ENCODE data around the gene NRARP. TPM values are rescaled to one million over a fixed set of nuclear protein-coding genes. Genes with fewer than 3 reads are reported as not detected.

The NRARP gene
- total and polyA plus RNA-seq, 2 of the 8 experiments (the other 6 are each of a cell fraction or from before 2014, with no cell fraction given), result 32.5 to 37.2 TPM

GRCh38 chr9:137299938-137300337, 2.1 kb downstream of the NRARP start:
- H4K91ac ChIP-seq (replicated peaks; ENCODE audit: insufficient read length, low read length), result no peak overlapping the region
- no peak overlapping the region for H2BK20ac ChIP-seq (ENCODE audit: low read length)
- no peak for TF ChIP-seq SP1 (IDR thresholded peaks at IDR 0.05; ENCODE audit: low read depth, low read length)
- TF ChIP-seq KDM1A (IDR thresholded peaks at IDR 0.05; ENCODE audit: borderline replicate concordance, low read length), result no peak
- no peak for TF ChIP-seq BCL11A (IDR thresholded peaks at IDR 0.05; ENCODE audit: low read depth in 2 of 2, low read length in 2 of 2)
- TF ChIP-seq RXRA (IDR thresholded peaks at IDR 0.05; ENCODE audit: insufficient read depth, low read depth, low read length), result no peak
- TF ChIP-seq CREB1 (IDR thresholded peaks at IDR 0.05), result peak; percentile 68
- TF ChIP-seq TCF12 (IDR thresholded peaks at IDR 0.05; ENCODE audit: low read depth, low read length), result no peak
- TF ChIP-seq RFX5 (IDR thresholded peaks at IDR 0.05; ENCODE audit: borderline replicate concordance, low read depth, low read length), result no peak
- no peak for TF ChIP-seq USF2 (IDR thresholded peaks at IDR 0.05; ENCODE audit: low read length)
- 0 out of 2 replicates have a peak, but pooled peaks have one; percentile 24 for TF ChIP-seq TAF1 (IDR thresholded peaks at IDR 0.05; ENCODE audit: low read depth, low read length)
- H3K4ac ChIP-seq (replicated peaks; ENCODE audit: insufficient read length, low read depth, low read length), result no peak overlapping the region
- peaks cover 3 to 48% (median 41%) of the 10 kb centered on the region in 4 experiments for H3K4me1 ChIP-seq (replicated peaks in 1 of 4; ENCODE audit: control insufficient read depth in 3 of 4, insufficient read depth in 4 of 4, low read length in 3 of 4)
- POLR2A ChIA-PET (ENCODE audit: partially characterized antibody), result interaction anchor here (0.6 to 10.0 kb wide), 8 partner anchors 16 to 162 kb away, joined by 3 to 129 read pairs (median 5); partner anchors contain the start of gene TOR4A
- H2BK15ac ChIP-seq (ENCODE audit: low read length), result no peak overlapping the region
- H2AFZ ChIP-seq (ENCODE audit: low read length), result no peak overlapping the region
- 4% methylated on average over 16 of the region's 16 CpGs; no CpG with 5 or more reads in 1 of the 2 experiments for WGBS, 2 experiments (ENCODE audit: extremely low coverage in 1 of 2, insufficient coverage in 1 of 2, insufficient read length in 1 of 2, insufficient replicate concordance in 2 of 2, low coverage in 1 of 2, low lambda C conversion rate in 2 of 2, missing lambda C conversion rate in 1 of 2)
- peaks cover 0 to 30% (median 13%) of the 10 kb centered on the region in 4 experiments; a peak in 5 of 7 replicates for H3K27me3 ChIP-seq (replicated peaks in 1 of 4; ENCODE audit: control insufficient read depth in 3 of 4, extremely low read depth in 1 of 4, insufficient read depth in 3 of 4, low read length in 3 of 4)
- H4K20me1 ChIP-seq (replicated peaks in 1 of 2; ENCODE audit: control insufficient read depth in 1 of 2, insufficient read depth in 2 of 2, low read length in 2 of 2), result peaks cover 3 to 11% of the 10 kb centered on the region in 2 experiments
- H3K4me3 ChIP-seq (ENCODE audit: extremely low read depth in 1 of 4, insufficient read depth in 2 of 4, low read depth in 3 of 4, low read length in 4 of 4), result peak overlapping the region; percentile 83 to 97 (median 84)
- H3K79me1 ChIP-seq (ENCODE audit: low read depth, low read length), result peaks cover 3% of the 10 kb centered on the region
- H2BK5ac ChIP-seq (ENCODE audit: low read depth, low read length), result 0 out of 2 replicates have a peak overlapping the region, but pooled peaks have one; percentile 30
- FAIRE-seq (no peak), DNase-seq (ENCODE audit: low read depth in 1 of 2, low spot score in 2 of 2) (peak in 1 of 2 experiments; percentile 71)
- CTCF ChIA-PET (ENCODE audit: partially characterized antibody), result interaction anchor here (0.5 to 1.9 kb wide), 4 partner anchors 13 to 19 kb away, joined by 3 to 5 read pairs (median 4); no protein-coding TSS in a partner anchor
- H3K23me2 ChIP-seq (ENCODE audit: low read depth, low read length), result peaks cover 15% of the 10 kb centered on the region
- no peaks in the 10 kb centered on the region for H3K9me3 ChIP-seq (ENCODE audit: insufficient read depth in 2 of 2, low read depth in 1 of 2, low read length in 1 of 2)
- H3K36me3 ChIP-seq (ENCODE audit: control insufficient read depth in 2 of 4, insufficient read depth in 4 of 4, low read length in 3 of 4), result no peaks in the 10 kb centered on the region
- H3K9ac ChIP-seq (replicated peaks in 1 of 4; ENCODE audit: extremely low read depth in 1 of 4, low read depth in 3 of 4, low read length in 3 of 4), result peak overlapping the region in 1 of 4 experiments; percentile 38; a peak in 3 of 7 replicates
- H2BK12ac ChIP-seq (ENCODE audit: low read depth, low read length), result no peak overlapping the region
- H4K8ac ChIP-seq (ENCODE audit: extremely low read depth, insufficient read depth, low read length), result no peak overlapping the region
- peak overlapping the region; percentile 36 for H4K5ac ChIP-seq (ENCODE audit: insufficient read length, low read depth, low read length)
- H3K18ac ChIP-seq (ENCODE audit: extremely low read depth, low read length), result no peak overlapping the region
- H3K27ac ChIP-seq (ENCODE audit: low read depth, low read length), result no peak overlapping the region
- no peak overlapping the region for H3K14ac ChIP-seq (ENCODE audit: insufficient read length)
- H3K4me2 ChIP-seq (ENCODE audit: insufficient read depth in 1 of 2, low read depth in 2 of 2, low read length in 2 of 2), result peak overlapping the region; percentile 87 to 98
- H2AK5ac ChIP-seq (ENCODE audit: low read depth, low read length), result no peak overlapping the region
- H3K79me2 ChIP-seq (ENCODE audit: control insufficient read depth in 1 of 2, insufficient read depth in 2 of 2, low read length in 2 of 2), result peaks cover 0 to 3% of the 10 kb centered on the region in 2 experiments; a peak in 1 of 4 replicates
- no peak overlapping the region for H2BK120ac ChIP-seq (replicated peaks; ENCODE audit: low read depth, low read length)
- H3K56ac ChIP-seq (replicated peaks; ENCODE audit: insufficient read length, low read depth, low read length), result no peak overlapping the region
- H3K23ac ChIP-seq (ENCODE audit: insufficient read length), result no peak overlapping the region
